Stimulated activated effector memory CD8-positive, alpha-beta T cell treated with anti-CD3 and anti-CD28 coated beads, Interleukin-12 subunit alpha, Interleukin-12 subunit beta, amount 100 ng/mL, for 72 hours (primary cell): Measurements from ENCODE around the gene HRH2.

Source experiments
- ATAC-seq: fragments of 150-1000 bp; cut with Tn5 transposase; 2 replicates; pipeline ENCODE4 v1.10.0; 2021
- DNase-seq, 2 donors: peaks; one replicate each; pipeline ENCODE4 v3.0.0; 2021 to 2022; ENCODE audit warnings: low spot score in 2 of 2
- H3K27ac Mint-ChIP-seq: one replicate; pipeline ENCODE4 v1.8.0; 2022; ENCODE audit warnings: mild to moderate bottlenecking, mixed read lengths
- H3K36me3 Mint-ChIP-seq: one replicate; pipeline ENCODE4 v1.8.0; 2022; ENCODE audit warnings: mild to moderate bottlenecking, mixed read lengths
- H3K4me1 Mint-ChIP-seq: one replicate; pipeline ENCODE4 v1.8.0; 2022; ENCODE audit warnings: mixed read lengths
- H3K4me3 Mint-ChIP-seq: one replicate; pipeline ENCODE4 v1.8.0; 2022; ENCODE audit warnings: mild to moderate bottlenecking, mixed read lengths
- H3K9me3 Mint-ChIP-seq: one replicate; pipeline ENCODE4 v1.8.0; 2022; ENCODE audit warnings: mixed read lengths

The HRH2 gene

DNA sequence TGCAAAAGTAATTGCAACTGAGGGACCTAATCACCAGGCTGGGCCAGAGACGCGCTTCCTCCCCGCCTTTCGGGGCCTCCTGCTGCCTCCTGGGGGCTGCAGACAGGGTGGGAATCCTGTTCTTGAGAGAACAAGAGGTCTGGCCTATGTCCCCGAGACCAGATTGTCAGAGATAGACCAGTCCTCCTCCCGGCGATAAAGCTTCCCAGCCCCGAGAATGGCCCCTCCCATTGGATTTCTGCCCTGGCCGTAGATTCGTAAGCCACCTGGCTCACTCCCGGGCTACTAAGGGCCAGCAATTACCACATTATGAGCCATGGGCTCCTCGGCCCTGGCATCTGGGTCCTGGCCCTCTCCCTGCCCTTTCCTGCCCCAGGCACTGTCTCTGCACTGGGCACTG is 70.4 kb downstream of the HRH2 start:
- H3K27ac Mint-ChIP-seq, result no peak overlapping the region
- H3K4me3 Mint-ChIP-seq, result no peak overlapping the region
- DNase-seq, result no peak
- peaks cover 8% of the 10 kb centered on the region for H3K4me1 Mint-ChIP-seq
- no peaks in the 10 kb centered on the region for H3K36me3 Mint-ChIP-seq
- ATAC-seq, result no peak
- H3K9me3 Mint-ChIP-seq, result no peaks in the 10 kb centered on the region

DNA sequence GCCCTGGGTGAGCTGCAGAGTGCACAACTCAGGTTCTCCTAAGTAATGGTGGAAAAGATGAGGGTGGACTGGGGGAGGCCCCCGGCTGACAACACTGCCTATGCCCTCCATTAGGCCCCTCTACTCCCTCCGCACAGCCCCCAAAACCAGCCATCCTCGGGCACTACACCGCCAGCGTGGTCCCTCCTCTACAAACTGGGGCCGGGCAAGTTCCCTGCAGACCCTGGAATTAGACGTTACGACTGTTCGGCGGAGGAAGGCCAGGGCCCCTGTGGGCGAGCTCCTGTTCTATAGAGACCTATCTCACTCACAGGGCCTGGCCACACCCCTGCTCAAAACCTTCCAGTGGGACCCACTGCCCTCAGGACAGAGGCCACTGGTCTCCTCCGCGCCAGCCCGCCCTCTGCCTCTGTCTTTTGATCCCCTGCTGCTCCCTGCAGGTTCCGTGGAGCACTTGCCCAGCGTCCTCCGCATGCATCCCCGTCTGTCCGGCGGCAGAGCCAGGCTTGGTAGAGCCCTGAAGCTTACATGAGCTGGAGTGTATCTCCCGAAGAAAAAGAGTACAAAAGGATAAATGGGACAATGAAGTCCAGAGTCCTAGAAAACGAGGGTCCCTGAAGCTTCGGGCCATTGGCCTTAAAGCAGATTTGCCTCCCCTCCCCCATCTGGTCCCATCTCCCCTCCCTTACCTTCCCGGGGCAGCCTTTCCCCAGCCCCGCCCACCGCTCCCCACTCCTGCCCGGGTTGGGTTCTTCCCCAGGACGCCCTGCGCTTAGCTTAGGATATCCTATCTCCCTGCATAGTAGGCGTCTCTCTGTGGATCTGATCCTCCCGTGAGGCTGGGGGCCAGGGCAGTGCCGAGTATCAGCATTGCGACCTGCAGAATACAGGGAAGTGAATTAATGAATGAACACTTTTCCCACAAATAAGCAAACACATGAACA is 71.3 kb downstream of the HRH2 start:
- DNase-seq, result peak in 1 of 2 donors; percentile 52
- no peaks in the 10 kb centered on the region for H3K36me3 Mint-ChIP-seq
- no peak overlapping the region for H3K4me3 Mint-ChIP-seq
- H3K27ac Mint-ChIP-seq, result no peak overlapping the region
- peaks cover 8% of the 10 kb centered on the region for H3K4me1 Mint-ChIP-seq
- no peaks in the 10 kb centered on the region for H3K9me3 Mint-ChIP-seq
- ATAC-seq, result peak; percentile 3

DNA sequence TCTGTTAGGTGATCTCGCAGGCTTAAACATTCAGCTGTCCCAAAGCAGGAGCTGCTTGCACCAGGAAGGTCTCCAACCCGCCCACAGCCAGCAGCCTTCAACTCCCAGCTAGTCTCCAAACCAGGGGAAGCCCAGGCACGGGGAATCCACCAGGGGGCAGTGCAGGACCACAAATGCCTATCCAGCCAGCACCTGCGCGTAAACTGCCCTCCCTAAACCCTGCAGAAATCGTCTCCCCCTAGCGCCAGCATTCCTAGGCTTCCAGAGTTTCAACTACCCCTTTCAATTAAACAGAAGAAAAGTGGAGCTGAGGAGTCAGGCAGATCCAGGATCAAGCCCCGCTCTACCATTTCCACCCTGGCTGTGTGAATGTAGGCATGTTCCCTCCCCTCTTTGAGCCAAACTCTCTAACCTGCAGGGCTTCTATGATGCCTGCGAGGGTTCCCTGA is 72.0 kb downstream of the HRH2 start:
- Mint-ChIP-seq H3K4me1 (peaks cover 8% of the 10 kb centered on the region), H3K9me3 (no peaks in the 10 kb centered on the region), H3K36me3 (no peaks in the 10 kb centered on the region), H3K4me3 (no peak overlapping the region), H3K27ac (no peak overlapping the region)
- ATAC-seq (peak; percentile 80), DNase-seq (peak; percentile 90 to 96)

DNA sequence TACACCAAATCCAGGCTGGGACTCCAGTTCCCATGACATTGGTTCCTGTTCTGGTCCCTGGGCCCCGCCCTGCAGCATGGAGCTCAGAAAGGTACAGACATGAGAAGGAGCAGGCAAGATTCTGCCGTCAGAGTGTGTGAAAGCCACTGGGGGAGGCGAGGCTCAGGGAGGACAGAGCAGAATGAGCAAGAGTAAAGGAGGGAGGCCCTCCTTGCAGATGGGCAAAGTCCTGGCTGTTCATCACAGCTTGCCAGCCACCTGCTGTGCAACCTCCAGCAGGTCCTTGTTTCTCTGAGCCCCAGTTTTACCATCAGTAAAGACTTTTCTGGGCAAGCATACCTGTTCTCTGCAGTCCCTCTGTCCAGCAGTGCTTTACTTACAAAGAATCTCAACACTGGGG is 73.3 kb downstream of the HRH2 start:
- Mint-ChIP-seq H3K36me3 (no peaks in the 10 kb centered on the region), H3K9me3 (no peaks in the 10 kb centered on the region), H3K4me3 (no peak overlapping the region), H3K4me1 (peaks cover 8% of the 10 kb centered on the region), H3K27ac (no peak overlapping the region)
- DNase-seq, result no peak
- ATAC-seq, result no peak

DNA sequence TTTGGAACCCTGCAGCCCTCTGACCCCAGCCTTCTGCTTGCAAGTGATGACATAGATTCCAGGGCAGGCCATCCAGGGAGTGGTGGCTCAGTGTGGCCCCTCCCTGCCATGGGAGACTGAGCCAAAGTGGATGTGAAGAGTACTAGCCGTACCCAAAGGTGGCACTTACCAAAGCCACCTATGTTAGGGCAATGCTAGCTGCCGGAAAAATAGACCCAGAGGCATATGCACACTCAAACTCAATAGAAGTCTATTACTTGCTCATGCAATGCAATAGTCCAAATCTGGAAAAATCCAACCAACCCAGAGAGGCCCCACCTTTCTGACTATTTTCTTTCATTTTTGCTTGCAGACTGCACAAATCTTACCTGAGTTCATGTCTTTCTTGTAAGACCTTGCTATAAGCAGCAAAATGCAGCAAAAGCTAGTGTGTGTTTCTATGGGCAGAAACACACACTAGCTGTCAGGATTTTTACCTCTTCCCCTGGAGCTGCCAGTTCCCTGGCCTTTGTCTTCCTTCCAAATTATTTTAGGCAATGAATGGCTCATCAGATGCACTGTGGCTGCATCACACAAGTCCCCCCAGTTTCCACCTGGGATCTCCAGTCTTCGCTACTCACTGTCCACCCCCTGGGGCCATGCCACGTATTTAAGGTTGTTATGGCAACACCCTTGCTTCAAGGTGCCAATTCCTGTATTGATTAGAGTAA is 74.0 kb downstream of the HRH2 start:
- no peak overlapping the region for H3K27ac Mint-ChIP-seq
- ATAC-seq, result no peak
- H3K4me3 Mint-ChIP-seq, result no peak overlapping the region
- H3K36me3 Mint-ChIP-seq, result no peaks in the 10 kb centered on the region
- H3K4me1 Mint-ChIP-seq, result peaks cover 8% of the 10 kb centered on the region
- no peak for DNase-seq
- H3K9me3 Mint-ChIP-seq, result no peaks in the 10 kb centered on the region

DNA sequence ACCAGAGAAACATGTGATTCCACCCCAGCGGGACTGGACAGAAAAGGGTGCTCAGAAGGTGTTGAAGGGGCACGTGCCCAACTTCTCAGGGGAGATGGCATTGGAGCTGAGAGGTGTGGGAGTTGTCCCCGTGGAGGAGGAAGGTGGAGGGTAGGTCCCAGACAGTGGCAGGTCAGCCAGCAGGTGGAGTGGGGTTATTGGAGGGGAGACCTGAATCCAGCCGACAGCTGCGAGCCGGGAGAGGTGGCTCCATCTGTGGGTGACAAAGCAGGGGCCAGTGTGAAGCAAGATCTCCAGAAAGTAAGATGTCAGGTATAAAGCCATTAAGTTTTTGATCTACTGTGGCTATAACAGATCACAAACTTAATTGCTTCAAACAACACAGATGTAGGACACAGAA is 75.1 kb downstream of the HRH2 start:
- no peak for DNase-seq
- Mint-ChIP-seq H3K27ac (no peak overlapping the region), H3K9me3 (no peaks in the 10 kb centered on the region), H3K36me3 (no peaks in the 10 kb centered on the region), H3K4me1 (peaks cover 8% of the 10 kb centered on the region), H3K4me3 (no peak overlapping the region)
- ATAC-seq, result no peak

DNA sequence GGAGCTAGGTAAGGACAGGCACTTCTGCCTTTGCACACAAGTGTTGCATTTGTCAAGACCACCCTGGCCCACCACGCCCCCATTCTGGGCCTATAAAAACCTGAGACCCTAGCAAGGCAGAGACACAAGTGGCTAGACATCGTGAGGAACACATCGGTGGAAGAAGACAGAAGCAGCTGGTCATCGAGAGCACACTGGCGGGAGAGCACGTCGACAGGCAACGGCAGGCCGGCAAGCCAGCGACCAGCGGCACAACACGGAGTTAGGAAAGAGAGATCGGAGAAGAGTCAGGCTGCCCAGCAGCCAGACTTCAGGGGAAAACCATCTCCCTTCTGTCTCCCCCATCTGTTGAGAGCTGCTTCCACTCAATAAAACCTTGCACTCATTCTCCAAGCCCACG is 76.1 kb downstream of the HRH2 start:
- Mint-ChIP-seq H3K9me3 (no peaks in the 10 kb centered on the region), H3K4me3 (no peak overlapping the region), H3K27ac (no peak overlapping the region), H3K4me1 (peaks cover 8% of the 10 kb centered on the region), H3K36me3 (no peaks in the 10 kb centered on the region)
- DNase-seq (no peak), ATAC-seq (no peak)

DNA sequence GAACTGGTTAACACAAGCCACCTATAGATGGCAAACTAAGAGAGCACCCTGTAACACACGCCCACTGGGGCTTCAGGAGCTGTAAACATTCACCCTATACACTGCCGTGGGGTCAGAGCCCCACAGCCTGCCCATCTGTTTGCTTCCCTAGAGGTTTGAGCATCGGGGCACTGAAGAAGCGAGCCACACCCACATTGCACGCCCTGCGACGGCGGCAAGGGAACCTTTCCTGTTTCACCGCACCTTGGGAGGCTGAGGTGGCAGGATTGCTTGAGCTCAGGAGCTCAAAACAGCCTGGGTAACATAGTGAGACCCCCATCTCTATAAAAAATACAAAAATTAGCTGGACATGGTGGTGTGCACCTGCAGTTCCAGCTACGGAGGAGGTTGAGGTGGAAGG is 76.6 kb downstream of the HRH2 start:
- DNase-seq, result no peak
- no peak for ATAC-seq
- no peak overlapping the region for H3K4me3 Mint-ChIP-seq
- no peaks in the 10 kb centered on the region for H3K36me3 Mint-ChIP-seq
- H3K4me1 Mint-ChIP-seq, result peaks cover 7% of the 10 kb centered on the region
- no peak overlapping the region for H3K27ac Mint-ChIP-seq
- H3K9me3 Mint-ChIP-seq, result no peaks in the 10 kb centered on the region

DNA sequence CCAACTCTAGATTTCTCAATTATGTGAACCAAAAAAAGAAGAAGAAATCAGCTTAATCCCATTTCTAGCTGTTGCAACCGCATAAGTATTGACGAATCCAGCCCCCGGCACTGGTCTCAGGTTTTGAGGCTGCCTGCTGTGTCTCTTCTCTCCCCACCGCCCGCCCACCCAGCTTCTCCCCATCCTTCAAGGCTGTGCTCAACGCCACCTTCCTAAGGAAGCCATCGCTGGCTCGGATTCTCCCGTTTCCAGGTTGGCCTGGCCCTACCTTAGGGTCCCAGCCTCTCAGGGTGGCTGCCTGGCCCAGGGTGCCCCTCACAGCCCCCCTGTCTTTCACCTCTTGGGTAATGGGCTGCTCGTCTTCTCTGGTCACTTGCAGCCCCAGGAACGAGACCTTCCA is 77.8 kb downstream of the HRH2 start:
- Mint-ChIP-seq H3K27ac (no peak overlapping the region), H3K36me3 (no peaks in the 10 kb centered on the region), H3K4me3 (no peak overlapping the region), H3K9me3 (no peaks in the 10 kb centered on the region), H3K4me1 (no peaks in the 10 kb centered on the region)
- ATAC-seq (no peak), DNase-seq (no peak)

DNA sequence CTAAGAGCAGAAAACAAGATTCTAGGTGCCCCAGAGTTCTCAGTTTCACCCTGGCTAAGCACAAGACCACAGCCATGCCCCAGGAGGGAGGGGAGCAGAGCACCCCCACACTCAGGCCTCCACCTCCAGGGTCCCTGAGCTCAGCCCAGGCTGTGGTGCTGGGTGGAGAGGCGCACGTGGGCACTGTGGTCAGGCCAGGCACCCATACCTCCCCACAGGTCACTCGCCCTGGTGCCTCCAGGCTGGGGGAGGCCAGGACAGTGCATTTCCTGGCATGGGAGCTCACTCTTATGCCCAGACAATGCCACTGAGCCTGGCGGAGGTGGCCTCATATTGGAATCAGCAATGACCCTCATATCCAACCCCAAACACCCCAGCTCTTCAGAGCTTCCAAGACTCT is 78.8 kb downstream of the HRH2 start:
- Mint-ChIP-seq H3K4me3 (no peak overlapping the region), H3K4me1 (no peaks in the 10 kb centered on the region), H3K9me3 (no peaks in the 10 kb centered on the region), H3K27ac (no peak overlapping the region), H3K36me3 (no peaks in the 10 kb centered on the region)
- DNase-seq (no peak), ATAC-seq (no peak)

DNA sequence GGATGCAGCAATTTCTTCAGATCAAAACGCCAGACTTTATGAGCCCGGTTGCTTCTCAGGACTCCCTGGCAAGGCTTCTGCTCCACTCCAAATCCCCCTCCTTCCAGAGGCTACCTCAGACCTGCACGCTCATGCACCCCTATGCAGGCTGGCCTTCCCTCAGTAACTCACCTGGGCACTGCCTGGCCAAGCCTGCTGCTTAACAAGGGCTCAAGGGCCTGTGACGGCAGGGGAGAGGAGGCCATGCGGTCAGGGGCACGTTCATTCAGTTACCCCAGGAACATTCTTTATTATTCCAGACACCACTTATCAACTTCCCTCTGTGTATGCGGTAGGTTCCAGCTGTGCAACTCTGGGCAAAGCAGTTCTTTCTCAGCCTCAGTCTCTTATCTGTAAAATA is 79.6 kb downstream of the HRH2 start:
- H3K36me3 Mint-ChIP-seq, result no peaks in the 10 kb centered on the region
- no peak overlapping the region for H3K27ac Mint-ChIP-seq
- H3K4me1 Mint-ChIP-seq, result no peaks in the 10 kb centered on the region
- no peak for ATAC-seq
- no peak for DNase-seq
- H3K4me3 Mint-ChIP-seq, result no peak overlapping the region
- H3K9me3 Mint-ChIP-seq, result no peaks in the 10 kb centered on the region

DNA sequence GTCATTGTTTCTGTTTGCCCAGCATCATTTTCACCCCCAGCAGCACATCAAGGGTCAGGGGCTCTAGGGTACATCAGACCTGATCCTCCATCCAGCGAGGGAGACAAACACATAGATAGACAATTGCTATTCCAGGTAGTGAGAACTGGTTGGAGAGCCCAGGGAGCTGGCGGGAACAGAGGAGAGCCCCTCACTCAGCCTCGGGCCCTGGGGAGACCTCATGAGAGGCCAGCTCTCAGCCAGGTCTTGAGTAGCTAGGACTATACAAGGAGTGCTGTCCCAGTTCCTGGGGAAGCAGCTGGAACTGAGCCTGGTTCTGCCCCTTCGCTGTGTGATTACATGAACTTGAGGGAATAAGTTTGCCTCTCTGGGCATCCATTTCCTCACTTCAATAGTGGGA is 80.3 kb downstream of the HRH2 start:
- DNase-seq, result no peak
- Mint-ChIP-seq H3K4me1 (no peaks in the 10 kb centered on the region), H3K27ac (no peak overlapping the region), H3K9me3 (no peaks in the 10 kb centered on the region), H3K36me3 (no peaks in the 10 kb centered on the region), H3K4me3 (no peak overlapping the region)
- no peak for ATAC-seq

DNA sequence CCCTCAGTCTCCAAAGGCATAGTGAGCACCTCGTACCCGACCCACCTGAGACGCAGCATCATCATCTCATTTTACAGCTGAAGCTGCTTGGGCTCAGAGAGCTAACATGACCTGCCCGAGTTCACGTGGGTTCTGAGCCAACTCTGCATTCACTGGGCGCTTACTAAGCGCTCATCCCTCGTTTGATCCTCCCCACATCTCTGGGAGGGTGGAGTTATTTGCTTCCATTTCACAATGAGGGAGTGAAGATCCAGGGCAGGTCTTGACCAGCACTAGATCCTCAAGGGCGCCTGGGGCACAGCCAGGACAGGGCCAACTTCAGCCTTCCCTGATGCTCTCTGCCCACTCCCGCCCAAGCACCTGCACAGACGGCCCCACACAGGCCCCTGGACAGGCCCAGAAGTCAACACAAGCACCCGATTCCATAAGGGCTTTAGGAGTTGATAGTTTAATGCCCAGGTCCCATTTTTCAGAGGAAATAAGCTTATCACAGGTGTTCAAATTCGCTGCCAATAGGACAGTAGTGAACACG is 80.8 kb downstream of the HRH2 start:
- Mint-ChIP-seq H3K4me1 (no peaks in the 10 kb centered on the region), H3K36me3 (no peaks in the 10 kb centered on the region), H3K27ac (no peak overlapping the region), H3K9me3 (no peaks in the 10 kb centered on the region), H3K4me3 (no peak overlapping the region)
- no peak for DNase-seq
- no peak for ATAC-seq

DNA sequence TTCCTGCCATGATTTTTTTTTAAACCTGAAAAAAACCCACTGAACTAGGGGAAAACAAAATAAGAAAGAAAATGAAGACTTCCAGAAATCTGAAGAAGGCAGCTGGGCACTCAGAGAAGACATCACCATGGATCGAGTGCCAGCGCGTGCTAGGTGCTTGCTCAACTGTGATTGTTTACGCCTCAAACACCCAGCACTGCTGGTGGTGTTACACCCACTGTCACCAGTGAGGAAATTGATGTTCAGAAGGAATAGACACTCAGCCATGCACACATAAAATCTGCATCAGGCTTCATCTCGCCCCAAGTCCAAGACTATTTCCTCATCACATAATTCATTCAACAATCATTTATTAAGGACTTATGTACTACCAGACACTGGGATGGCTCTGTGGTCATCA is 82.1 kb downstream of the HRH2 start:
- no peaks in the 10 kb centered on the region for H3K9me3 Mint-ChIP-seq
- DNase-seq (no peak), ATAC-seq (no peak)
- H3K27ac Mint-ChIP-seq, result no peak overlapping the region
- no peaks in the 10 kb centered on the region for H3K4me1 Mint-ChIP-seq
- H3K4me3 Mint-ChIP-seq, result no peak overlapping the region
- no peaks in the 10 kb centered on the region for H3K36me3 Mint-ChIP-seq

DNA sequence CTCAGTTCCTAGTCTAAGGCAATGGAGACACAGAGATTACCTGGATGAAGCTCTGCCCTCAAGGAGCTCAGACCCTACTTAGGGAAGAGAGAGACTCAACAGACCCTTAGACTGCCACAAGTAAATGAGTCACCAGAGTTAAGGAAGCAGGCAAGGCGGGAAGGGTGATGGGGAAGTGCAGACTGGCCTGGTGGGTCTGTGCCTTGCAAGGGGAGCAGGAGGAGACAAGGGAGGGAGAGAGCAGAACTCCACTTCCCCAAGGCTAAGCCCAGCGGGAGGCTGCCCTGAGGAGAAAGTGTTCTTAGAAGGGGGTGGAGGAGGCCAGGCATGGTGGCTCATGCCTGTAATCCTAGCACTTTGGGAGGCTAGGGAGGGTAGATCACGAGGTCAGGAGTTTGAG is 83.7 kb downstream of the HRH2 start:
- H3K27ac Mint-ChIP-seq, result no peak overlapping the region
- no peaks in the 10 kb centered on the region for H3K9me3 Mint-ChIP-seq
- no peaks in the 10 kb centered on the region for H3K4me1 Mint-ChIP-seq
- ATAC-seq (no peak), DNase-seq (no peak)
- H3K36me3 Mint-ChIP-seq, result no peaks in the 10 kb centered on the region
- no peak overlapping the region for H3K4me3 Mint-ChIP-seq
